Activated naive CD4-positive, alpha-beta T cell treated with anti-CD3 and anti-CD28 coated beads, Interleukin-2, amount 10 ng/mL, durations not matched to agents 7 days and 5 days (primary cell): Measurements from ENCODE around the gene AKR1B1.
A peak's percentile ranks its signal among the peaks of the same experiment; 100 is the strongest.
"Not testable (repeated sequence)": the region's sequence is repeated elsewhere in the genome, so short reads cannot be mapped to it uniquely, and the experiment has no call there.

Experiments used
- CTCF ChIA-PET: fragments of 350-600 bp; sonication (Branson Sonifier 250); formaldehyde crosslinking; loops from one replicate; lab custom pipeline; 2021; ENCODE audit warnings: antibody characterized with exemption; lab: Charles Lee
- DNase-seq: peaks from one replicate; pipeline ENCODE4 v3.0.0-alpha.2; 2020
- H3K27ac Mint-ChIP-seq: one replicate; pipeline ENCODE4 v1.8.0; 2021; ENCODE audit warnings: mild to moderate bottlenecking, moderate library complexity, mixed read lengths
- H3K27me3 Mint-ChIP-seq: one replicate; pipeline ENCODE4 v1.8.0; 2021; ENCODE audit warnings: mild to moderate bottlenecking, mixed read lengths
- H3K36me3 Mint-ChIP-seq: one replicate; pipeline ENCODE4 v1.8.0; 2021; ENCODE audit warnings: mixed read lengths
- H3K4me1 Mint-ChIP-seq: one replicate; pipeline ENCODE4 v1.8.0; 2021; ENCODE audit warnings: mixed read lengths
- H3K4me3 Mint-ChIP-seq: one replicate; pipeline ENCODE4 v1.8.0; 2021; ENCODE audit warnings: mild to moderate bottlenecking, moderate library complexity, mixed read lengths
- H3K9me3 Mint-ChIP-seq: one replicate; pipeline ENCODE4 v1.8.0; 2021; ENCODE audit warnings: mixed read lengths

AKR1B1 gene

GRCh38 chr7:134458806-134459698, at the start of gene AKR1B1:
AKR1B1 (minus strand) TSS chr7:134459100; CDS start chr7:134459062, 38 bp downstream.
- Mint-ChIP-seq H3K9me3 (peaks cover 4% of the 10 kb centered on the region), H3K27ac (peak within 1 kb of the TSS; percentile 78), H3K27me3 (peaks cover 3% of the 10 kb centered on the region), H3K4me3 (peak within 1 kb of the TSS; percentile 72), H3K36me3 (peaks cover 14% of the 10 kb centered on the region), H3K4me1 (peaks cover 50% of the 10 kb centered on the region)
- peak; percentile 93 for DNase-seq
- CTCF ChIA-PET, result interaction anchor here (1.2 to 3.7 kb wide), 6 partner anchors 10 to 89 kb away, joined by 3 to 20 read pairs (median 4); no protein-coding TSS in a partner anchor

- no peak for DNase-seq
- Mint-ChIP-seq H3K4me3 (no peak overlapping the region), H3K4me1 (no peaks in the 10 kb centered on the region), H3K9me3 (no peaks in the 10 kb centered on the region), H3K27me3 (peaks cover 8% of the 10 kb centered on the region), H3K27ac (no peak overlapping the region), H3K36me3 (no peaks in the 10 kb centered on the region)
- CTCF ChIA-PET, result no interaction called here
Measured at GRCh38 chr7:134505856-134506255, 47.0 kb upstream of the AKR1B1 start.

DNA sequence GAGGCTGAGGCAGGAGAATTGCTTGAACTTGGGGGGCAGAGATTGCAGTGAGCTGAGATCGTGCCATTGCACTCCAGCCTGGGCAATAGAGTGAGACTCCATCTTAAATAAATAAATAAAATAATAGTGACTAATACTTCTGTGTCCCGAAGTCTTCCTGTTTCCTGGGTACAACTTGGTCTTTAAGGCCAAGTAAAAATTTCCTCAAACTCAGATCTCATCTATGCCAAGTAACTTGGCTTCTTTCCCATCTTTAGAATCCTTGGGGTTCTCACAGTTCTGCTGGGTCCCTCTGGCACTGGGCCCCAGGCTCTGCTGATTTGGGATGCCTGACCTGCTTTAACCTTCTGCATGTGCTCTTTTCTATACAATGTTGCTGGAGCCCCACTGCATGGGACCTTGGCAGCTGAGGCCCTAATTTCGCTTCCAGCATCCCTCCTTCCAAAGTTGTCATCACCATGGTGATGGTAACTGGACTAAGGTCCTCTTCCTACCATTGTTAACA, 45.8 kb upstream of the AKR1B1 start:
- Mint-ChIP-seq H3K9me3 (no peaks in the 10 kb centered on the region), H3K27ac (no peak overlapping the region), H3K4me1 (no peaks in the 10 kb centered on the region), H3K36me3 (no peaks in the 10 kb centered on the region), H3K27me3 (peaks cover 7% of the 10 kb centered on the region), H3K4me3 (no peak overlapping the region)
- DNase-seq, result no peak
- CTCF ChIA-PET, result no interaction called here

DNA sequence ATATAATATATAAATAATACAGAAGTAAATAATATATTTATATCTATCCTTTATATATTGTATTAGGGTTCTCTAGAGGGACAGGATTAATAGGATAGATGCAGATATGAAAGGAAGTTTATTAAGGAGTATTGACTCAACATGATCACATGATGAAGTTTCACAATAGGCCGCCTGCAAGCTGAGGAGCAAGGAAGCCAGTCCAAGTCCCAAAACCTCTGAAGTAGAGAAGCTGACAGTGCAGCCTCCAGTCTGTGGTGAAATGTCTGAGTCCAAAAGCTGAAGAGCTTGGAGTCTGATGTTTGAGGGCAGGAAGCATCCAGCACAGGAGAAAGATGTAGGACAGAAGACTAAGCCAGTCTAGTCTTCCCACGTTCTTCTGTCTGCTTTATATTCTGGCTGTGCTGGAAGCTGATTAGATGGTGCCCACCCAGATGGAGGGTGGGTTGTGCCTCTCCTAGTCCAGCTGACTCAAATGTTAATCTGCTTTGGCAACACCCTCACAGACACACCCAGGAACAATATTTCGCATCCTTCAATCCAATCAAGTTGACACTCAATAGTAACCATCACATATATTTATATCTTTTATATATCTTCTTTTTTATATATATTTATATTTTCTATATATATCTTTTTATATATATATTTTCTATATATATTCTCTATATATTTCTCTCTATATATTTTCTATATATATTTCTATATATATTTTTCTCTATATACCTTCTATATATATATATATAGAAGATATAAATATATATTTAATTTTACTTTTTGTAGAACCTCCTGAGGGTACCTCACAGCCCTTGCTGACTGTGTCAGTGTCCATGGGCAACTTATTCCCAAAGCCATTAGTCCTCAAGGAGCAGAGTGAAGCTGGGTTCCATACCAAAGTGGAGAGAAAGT, 43.8 kb upstream of the AKR1B1 start:
- no peaks in the 10 kb centered on the region for H3K36me3 Mint-ChIP-seq
- H3K4me3 Mint-ChIP-seq, result no peak overlapping the region
- no peak overlapping the region for H3K27ac Mint-ChIP-seq
- peaks cover 7% of the 10 kb centered on the region for H3K27me3 Mint-ChIP-seq
- H3K9me3 Mint-ChIP-seq, result no peaks in the 10 kb centered on the region
- no peak for DNase-seq
- CTCF ChIA-PET, result no interaction called here
- no peaks in the 10 kb centered on the region for H3K4me1 Mint-ChIP-seq

DNA sequence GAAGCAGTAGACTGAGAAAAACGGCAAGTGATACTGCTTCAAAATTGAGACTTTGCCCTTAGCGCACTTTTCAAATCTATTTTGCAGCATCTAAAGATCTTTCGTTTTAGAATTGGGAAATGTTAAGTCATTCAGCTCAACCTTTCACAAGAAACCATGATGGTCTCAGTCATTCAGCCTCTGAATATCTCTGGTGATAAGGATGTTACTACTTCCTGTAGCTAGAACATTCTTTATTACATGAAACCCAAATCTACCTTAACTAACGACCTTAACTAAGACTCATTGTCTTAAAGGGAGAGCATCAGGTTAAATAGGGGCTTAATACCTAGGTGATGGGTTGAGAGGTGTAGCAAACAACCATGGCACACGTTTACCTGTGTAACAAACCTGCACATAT, 42.1 kb upstream of the AKR1B1 start:
- peaks cover 8% of the 10 kb centered on the region for H3K27me3 Mint-ChIP-seq
- no peaks in the 10 kb centered on the region for H3K9me3 Mint-ChIP-seq
- no peak overlapping the region for H3K4me3 Mint-ChIP-seq
- no peaks in the 10 kb centered on the region for H3K4me1 Mint-ChIP-seq
- DNase-seq, result no peak
- no peaks in the 10 kb centered on the region for H3K36me3 Mint-ChIP-seq
- CTCF ChIA-PET, result interaction anchor here (0.9 kb wide), 1 partner anchor 68 kb away, joined by 3 read pairs; no protein-coding TSS in a partner anchor
- no peak overlapping the region for H3K27ac Mint-ChIP-seq

GRCh38 chr7:134500406-134500805, 41.5 kb upstream of the AKR1B1 start:
- DNase-seq, result no peak
- Mint-ChIP-seq H3K36me3 (no peaks in the 10 kb centered on the region), H3K4me3 (no peak overlapping the region), H3K4me1 (no peaks in the 10 kb centered on the region), H3K9me3 (no peaks in the 10 kb centered on the region), H3K27me3 (peaks cover 8% of the 10 kb centered on the region), H3K27ac (no peak overlapping the region)
- CTCF ChIA-PET, result interaction anchor here (0.9 kb wide), 1 partner anchor 68 kb away, joined by 3 read pairs; no protein-coding TSS in a partner anchor

DNA sequence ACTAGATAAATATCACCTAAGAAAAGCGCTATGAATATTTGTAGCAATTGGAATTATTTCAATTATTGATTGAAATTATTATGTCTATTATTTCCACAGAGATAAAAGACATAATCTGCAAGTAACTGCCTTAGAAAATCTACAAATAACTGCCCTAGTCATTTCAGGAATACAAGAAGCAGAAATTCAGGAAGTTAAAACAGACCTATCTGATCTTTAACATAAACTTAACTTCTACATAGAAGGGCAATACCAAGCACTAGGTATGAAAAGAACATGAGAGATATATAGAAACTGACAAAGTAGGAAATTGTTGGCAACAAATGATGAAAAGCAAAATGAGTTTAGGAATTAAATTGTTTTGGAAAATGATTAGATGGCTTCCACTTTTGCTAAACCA, 36.6 kb upstream of the AKR1B1 start:
- H3K9me3 Mint-ChIP-seq, result no peaks in the 10 kb centered on the region
- H3K36me3 Mint-ChIP-seq, result no peaks in the 10 kb centered on the region
- CTCF ChIA-PET, result no interaction called here
- H3K27ac Mint-ChIP-seq, result no peak overlapping the region
- H3K4me3 Mint-ChIP-seq, result no peak overlapping the region
- H3K4me1 Mint-ChIP-seq, result no peaks in the 10 kb centered on the region
- peaks cover 7% of the 10 kb centered on the region for H3K27me3 Mint-ChIP-seq
- DNase-seq, result no peak

DNA sequence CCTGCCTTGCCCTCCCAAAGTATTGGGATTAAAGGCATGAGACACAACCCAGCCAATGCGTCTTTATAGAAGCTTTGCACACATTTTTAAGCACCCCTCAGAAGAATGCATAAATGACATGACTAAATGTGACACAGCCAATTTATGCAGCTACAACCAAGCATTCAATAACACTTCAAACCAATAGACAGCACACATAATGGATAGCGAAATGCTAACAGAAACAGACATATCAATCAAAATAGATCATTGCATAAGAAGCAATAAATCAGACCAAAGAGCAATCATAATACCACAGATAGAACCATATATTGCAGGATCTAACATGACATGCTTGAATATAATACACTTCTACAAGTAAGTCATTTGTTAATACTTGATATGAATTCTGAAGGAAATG, 34.2 kb upstream of the AKR1B1 start:
- CTCF ChIA-PET, result no interaction called here
- Mint-ChIP-seq H3K36me3 (no peaks in the 10 kb centered on the region), H3K27ac (no peak overlapping the region), H3K27me3 (peaks cover 7% of the 10 kb centered on the region), H3K9me3 (no peaks in the 10 kb centered on the region), H3K4me1 (no peaks in the 10 kb centered on the region), H3K4me3 (no peak overlapping the region)
- no peak for DNase-seq

GRCh38 chr7:134487721-134488120, 28.8 kb upstream of the AKR1B1 start:
- H3K27me3 Mint-ChIP-seq, DNase-seq, CTCF ChIA-PET, H3K4me3 Mint-ChIP-seq, H3K36me3 Mint-ChIP-seq, H3K9me3 Mint-ChIP-seq, H3K27ac Mint-ChIP-seq, H3K4me1 Mint-ChIP-seq: not testable (repeated sequence)

- DNase-seq, result no peak
- no peak overlapping the region for H3K27ac Mint-ChIP-seq
- peaks cover 4% of the 10 kb centered on the region for H3K27me3 Mint-ChIP-seq
- CTCF ChIA-PET, result no interaction called here
- H3K4me1 Mint-ChIP-seq, result no peaks in the 10 kb centered on the region
- no peaks in the 10 kb centered on the region for H3K36me3 Mint-ChIP-seq
- no peak overlapping the region for H3K4me3 Mint-ChIP-seq
- no peaks in the 10 kb centered on the region for H3K9me3 Mint-ChIP-seq
Measured at GRCh38 chr7:134485203-134485602, 26.3 kb upstream of the AKR1B1 start.

- CTCF ChIA-PET, result no interaction called here
- no peak for DNase-seq
- no peak overlapping the region for H3K27ac Mint-ChIP-seq
- peaks cover 4% of the 10 kb centered on the region for H3K27me3 Mint-ChIP-seq
- no peak overlapping the region for H3K4me3 Mint-ChIP-seq
- H3K4me1 Mint-ChIP-seq, result no peaks in the 10 kb centered on the region
- no peaks in the 10 kb centered on the region for H3K36me3 Mint-ChIP-seq
- H3K9me3 Mint-ChIP-seq, result no peaks in the 10 kb centered on the region
Measured at GRCh38 chr7:134483296-134483695, 24.4 kb upstream of the AKR1B1 start.

DNA sequence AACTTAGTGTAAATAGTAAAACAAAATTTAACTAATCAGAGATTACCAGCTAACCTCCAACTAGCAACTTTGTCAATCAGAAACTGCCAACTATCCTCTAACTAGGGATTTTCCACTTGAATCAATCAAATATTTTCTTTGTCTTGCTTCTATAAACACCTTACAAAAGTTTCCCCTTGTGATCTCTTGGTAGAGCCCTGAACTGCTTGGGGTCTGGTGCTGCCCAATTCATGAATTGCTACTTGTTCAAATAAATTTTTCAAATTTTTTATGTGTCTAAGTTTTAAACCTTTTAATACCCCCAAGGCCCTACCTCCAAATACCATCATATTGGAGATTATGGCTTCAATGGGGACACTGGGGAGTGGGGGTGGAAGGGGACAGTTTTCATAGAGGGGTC, 24.0 kb upstream of the AKR1B1 start:
- Mint-ChIP-seq H3K27ac (no peak overlapping the region), H3K4me1 (no peaks in the 10 kb centered on the region), H3K36me3 (no peaks in the 10 kb centered on the region), H3K27me3 (peaks cover 4% of the 10 kb centered on the region), H3K9me3 (no peaks in the 10 kb centered on the region), H3K4me3 (no peak overlapping the region)
- no peak for DNase-seq
- CTCF ChIA-PET, result no interaction called here

DNA sequence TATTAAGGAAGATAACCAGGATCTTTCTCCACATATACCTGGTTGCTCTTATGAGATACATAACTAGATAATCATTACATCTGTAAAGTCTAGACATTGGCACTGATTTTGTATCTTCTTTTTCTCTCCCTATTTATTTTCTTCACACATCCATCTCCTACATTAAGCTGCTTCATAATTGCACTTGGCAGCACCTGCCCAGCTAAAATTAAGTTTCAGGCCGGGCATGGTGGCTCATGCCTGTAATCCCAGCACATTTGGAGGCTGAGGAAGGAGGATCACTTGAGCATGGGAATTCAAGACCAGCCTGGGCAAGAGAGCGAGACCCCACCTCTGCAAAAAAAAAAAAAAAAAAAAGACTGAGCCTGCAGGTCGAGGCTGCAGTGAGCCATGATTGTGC, 22.3 kb upstream of the AKR1B1 start:
- Mint-ChIP-seq H3K27ac (no peak overlapping the region), H3K4me3 (no peak overlapping the region), H3K27me3 (no peaks in the 10 kb centered on the region), H3K4me1 (no peaks in the 10 kb centered on the region), H3K9me3 (no peaks in the 10 kb centered on the region), H3K36me3 (no peaks in the 10 kb centered on the region)
- CTCF ChIA-PET, result interaction anchor here (0.7 to 2.7 kb wide), 3 partner anchors 33 to 124 kb away, joined by 3 to 12 read pairs (median 5); no protein-coding TSS in a partner anchor
- no peak for DNase-seq

GRCh38 chr7:134480730-134481129, 21.8 kb upstream of the AKR1B1 start:
- CTCF ChIA-PET, result interaction anchor here (0.7 to 2.7 kb wide), 3 partner anchors 34 to 123 kb away, joined by 3 to 12 read pairs (median 5); no protein-coding TSS in a partner anchor
- no peaks in the 10 kb centered on the region for H3K4me1 Mint-ChIP-seq
- H3K27ac Mint-ChIP-seq, result no peak overlapping the region
- no peaks in the 10 kb centered on the region for H3K9me3 Mint-ChIP-seq
- H3K36me3 Mint-ChIP-seq, result no peaks in the 10 kb centered on the region
- no peak for DNase-seq
- no peaks in the 10 kb centered on the region for H3K27me3 Mint-ChIP-seq
- H3K4me3 Mint-ChIP-seq, result no peak overlapping the region
